NCI-H460 (cell line): Measurements from ENCODE around the gene TRMT44. TPM values are rescaled to one million over a fixed set of nuclear protein-coding genes. Genes with fewer than 3 reads are reported as not detected.

Experiments
- DNase-seq: peaks from one replicate; pipeline ENCODE4 v3.0.0-alpha.2; 2016; ENCODE audit warnings: low read depth; ENCODE audit errors: extremely low read depth
- polyA plus RNA-seq: library from polyadenylated mRNA; depleted of rRNA; stranded (reverse); fragments of >200 nt; gene quantifications from 2 replicates; pipeline ENCODE4 v1.2.3, GENCODE V29; 2014; cell fraction: nucleus; rRNA removed
- total RNA-seq: library from RNA; depleted of rRNA; stranded (reverse); fragments of >200 nt; shearing (Covaris generic); gene quantifications from 2 replicates; pipeline ENCODE4 v1.2.3, GENCODE V29; 2014; rRNA removed

The TRMT44 gene
- 4.0 and 5.7 TPM in 2 replicates for total RNA-seq
- 21.2 and 22.2 TPM in 2 replicates for polyA plus RNA-seq

GRCh38 chr4:8440492-8441311, at the start of gene TRMT44, which contains the start of gene ACOX3:
TRMT44 (plus strand) TSS chr4:8440777; CDS start chr4:8440823, 46 bp downstream.
ACOX3 (minus strand) TSS chr4:8440723; CDS start chr4:8416521, 24,202 bp downstream.
- DNase-seq = peak; percentile 67

- no peak for DNase-seq
Observed at GRCh38 chr4:8391071-8391470, 49.5 kb upstream of the TRMT44 start.

DNA sequence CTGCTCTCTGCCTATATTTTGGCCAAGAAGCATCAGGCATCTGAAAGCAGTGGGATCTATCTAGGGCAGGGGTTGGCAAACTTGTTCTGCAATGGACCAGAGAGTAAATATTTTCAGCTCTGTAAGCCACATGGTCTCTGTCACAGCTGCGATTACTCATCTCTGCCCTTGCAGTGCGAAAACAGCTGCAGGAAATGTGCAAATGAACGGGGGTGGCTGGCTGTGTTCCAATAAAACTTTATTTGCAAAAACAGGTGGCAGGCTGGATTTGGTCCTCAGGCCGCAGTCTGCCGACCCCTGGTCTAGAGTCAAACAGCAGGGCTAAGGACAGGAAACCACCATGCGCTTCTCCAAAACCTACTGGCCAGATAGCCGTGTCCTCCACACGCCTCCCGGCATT, 48.6 kb upstream of the TRMT44 start:
- DNase-seq = no peak

DNA sequence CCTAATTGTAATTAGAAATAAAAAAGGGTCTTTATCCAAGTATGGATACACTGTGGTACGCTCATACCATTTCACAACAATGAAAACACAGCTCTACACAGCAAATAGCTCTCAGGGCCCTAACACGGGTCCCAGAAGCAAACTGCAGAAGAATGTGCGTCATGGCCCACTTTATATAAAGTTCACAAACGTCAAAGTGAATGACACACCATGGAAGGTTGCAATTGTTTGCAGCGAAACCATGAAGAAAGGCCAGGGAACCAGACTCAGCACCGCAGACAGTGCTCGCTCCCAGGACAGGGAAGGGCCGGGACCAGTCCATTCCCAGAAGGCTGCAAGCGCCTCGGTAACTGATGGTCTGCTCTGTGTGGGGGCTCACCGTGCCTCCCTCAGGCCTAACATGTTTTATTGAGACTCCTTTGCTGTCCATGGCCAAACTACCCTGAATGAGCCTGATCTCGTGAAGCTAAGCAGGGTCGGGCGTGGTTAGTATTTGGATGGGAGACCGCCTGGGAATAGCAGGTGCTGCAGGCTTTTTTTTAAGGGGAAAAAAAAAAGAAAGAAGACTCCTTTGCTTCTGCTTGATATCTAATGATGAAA, 47.9 kb upstream of the TRMT44 start:
- DNase-seq = no peak

GRCh38 chr4:8393593-8394038, 47.0 kb upstream of the TRMT44 start:
- no peak for DNase-seq

GRCh38 chr4:8394061-8394519, 46.5 kb upstream of the TRMT44 start:
- DNase-seq = no peak

DNA sequence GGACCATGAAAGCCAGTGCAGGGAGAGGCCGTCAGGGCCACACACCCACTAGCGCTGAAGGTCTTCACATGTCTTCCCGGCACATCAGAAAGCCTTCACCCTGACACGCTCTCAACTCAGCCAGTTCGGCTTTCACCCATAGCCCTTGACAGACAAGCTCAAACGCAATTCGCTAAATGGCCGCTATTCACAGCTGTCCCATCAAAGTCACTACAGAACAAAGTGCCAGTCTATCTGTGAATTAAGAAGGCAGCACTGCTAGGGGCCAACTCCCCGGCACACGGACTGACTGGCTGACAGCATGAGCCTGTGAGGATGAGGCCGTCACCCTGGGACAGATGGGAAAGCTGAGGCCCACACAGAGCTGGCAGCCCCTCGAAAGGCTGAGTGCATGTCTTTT, 45.8 kb upstream of the TRMT44 start:
- DNase-seq = no peak

- DNase-seq = no peak
Observed at GRCh38 chr4:8395504-8396296, 44.9 kb upstream of the TRMT44 start.

DNA sequence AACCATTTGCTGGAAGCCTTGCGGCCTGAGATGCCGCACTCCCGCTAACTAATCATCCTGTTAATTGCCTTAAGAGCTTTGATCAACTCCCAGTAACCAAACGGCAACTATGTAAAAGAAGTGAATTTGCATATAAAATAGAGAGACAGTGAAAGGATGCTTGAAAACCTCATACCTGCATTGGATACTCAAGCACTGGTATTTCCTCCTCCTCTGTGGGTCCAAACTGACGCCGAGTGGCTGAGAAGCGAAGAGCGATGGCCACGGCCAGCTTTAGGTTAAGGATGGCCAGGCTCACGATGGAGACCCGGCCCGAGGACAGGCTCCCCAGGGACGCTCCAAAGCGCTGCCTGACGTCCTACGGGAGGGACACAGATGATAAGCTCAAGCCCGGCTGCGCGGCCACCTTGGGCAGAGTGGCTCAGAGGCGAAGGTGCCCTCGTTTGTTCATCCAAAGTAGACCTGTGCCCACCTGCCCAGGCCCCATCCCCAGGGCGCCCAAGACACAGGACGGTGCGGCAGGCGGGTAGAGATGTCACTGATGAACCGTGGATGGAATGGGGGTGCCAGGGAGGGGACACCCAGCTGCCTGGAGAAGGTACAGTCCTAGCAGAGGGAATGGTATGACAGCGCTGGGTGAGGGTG, 43.7 kb upstream of the TRMT44 start:
- DNase-seq = no peak

- no peak for DNase-seq
Observed at GRCh38 chr4:8398347-8398746, 42.2 kb upstream of the TRMT44 start.

DNA sequence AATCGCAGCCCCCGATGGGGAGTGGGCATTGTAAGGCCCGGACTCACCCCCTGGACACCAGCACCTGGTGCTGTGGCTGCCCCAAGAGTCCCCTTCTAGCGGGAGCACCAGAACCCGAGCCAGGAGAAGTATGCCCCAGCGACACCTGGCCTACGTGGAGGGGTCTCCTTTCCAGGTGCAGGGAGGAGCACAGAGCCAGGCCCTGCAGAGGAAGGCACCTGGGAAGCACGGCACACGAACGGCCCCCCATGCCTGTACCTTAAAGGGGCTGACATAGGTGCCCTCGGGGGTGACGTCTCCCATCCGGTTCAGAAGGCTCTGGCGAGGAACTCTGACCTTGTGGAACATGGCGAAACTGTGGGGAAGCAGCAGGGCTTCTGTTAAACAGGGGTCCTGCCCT, 41.3 kb upstream of the TRMT44 start:
- DNase-seq = no peak

DNA sequence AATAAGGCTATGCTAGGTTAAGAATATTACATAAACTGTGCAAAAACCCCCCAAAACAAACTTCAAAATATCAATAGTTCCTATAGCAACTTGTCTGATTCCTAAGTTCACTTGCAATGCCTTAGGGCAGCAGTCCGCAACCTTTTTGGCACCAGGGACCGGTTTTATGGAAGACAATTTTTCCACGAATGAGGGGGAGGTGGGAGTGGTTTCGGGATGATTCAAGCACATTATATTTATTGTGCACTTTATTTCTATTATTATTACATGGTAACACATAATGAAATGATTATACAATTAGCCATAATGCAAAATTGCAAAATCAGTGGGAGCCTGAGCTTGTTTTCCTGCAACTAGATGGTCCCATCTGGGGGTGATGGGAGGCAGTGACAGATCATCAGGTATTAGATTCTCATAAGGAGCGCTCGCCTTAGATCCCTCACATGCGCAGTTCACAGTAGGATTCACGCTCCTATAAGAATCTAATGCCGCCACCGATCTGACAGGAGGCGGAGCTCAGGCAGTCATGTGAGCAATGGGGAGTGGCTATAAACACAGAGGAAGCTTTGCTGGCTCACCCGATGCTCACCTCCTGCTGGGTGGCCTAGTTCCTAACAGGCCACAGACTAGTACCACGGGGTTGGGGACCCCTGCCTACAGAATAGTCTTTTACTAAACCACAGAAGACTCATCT, 39.8 kb upstream of the TRMT44 start:
- no peak for DNase-seq

- DNase-seq = no peak
Observed at GRCh38 chr4:8401665-8402064, 38.9 kb upstream of the TRMT44 start.

- DNase-seq = no peak
Observed at GRCh38 chr4:8402181-8402597, 38.4 kb upstream of the TRMT44 start.

- DNase-seq = no peak
Observed at GRCh38 chr4:8402640-8403039, 37.9 kb upstream of the TRMT44 start.

DNA sequence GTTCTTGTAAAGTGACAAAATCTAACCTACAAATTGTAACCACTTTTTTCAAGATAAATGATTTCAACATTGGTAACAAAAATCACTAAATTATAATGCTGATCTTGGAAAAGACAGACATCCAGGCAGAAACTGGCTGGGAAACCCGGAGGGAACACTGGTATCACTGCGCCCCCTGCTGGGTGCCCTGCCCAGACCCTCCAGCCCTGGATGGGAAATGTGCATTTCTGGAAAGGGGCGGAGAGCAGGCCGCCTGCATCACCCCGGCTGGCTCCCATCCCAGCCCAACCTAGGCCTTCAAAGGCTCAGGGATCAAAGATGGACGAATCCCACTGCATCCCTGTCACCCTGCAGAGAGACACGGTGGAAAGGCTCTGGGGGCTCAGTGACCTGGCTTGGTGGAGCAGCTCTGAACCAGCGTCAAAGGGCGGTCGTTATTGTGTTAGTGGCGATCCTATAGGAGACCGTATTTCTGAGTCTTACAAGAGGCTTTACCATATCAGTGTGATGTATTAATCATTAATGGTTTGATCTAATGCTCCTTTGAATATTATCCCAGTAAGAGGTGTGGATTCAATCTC, 37.3 kb upstream of the TRMT44 start:
- DNase-seq = peak; percentile 38

GRCh38 chr4:8403976-8404375, 36.6 kb upstream of the TRMT44 start:
- no peak for DNase-seq

- DNase-seq = no peak
Observed at GRCh38 chr4:8404791-8405515, 35.6 kb upstream of the TRMT44 start.

- DNase-seq = no peak
Observed at GRCh38 chr4:8405516-8405875, 35.1 kb upstream of the TRMT44 start.
